Stomach (tissue), 4 donors: Measurements from ENCODE around the gene PDE8A.

Experiments
- EP300 ChIP-seq: sonication (generic); formaldehyde crosslinking; IDR thresholded peaks from one replicate; pipeline ENCODE4 v1.6.1; 2017; ENCODE audit warnings: antibody characterized with exemption
- POLR2A ChIP-seq, 4 donors: fragments of 450-650 bp; IDR thresholded peaks; one replicate each; pipeline ENCODE4 v1.6.1; 2016; ENCODE audit warnings: antibody characterized with exemption in 4 of 4, control low read depth in 2 of 4, mild to moderate bottlenecking in 1 of 4, moderate library complexity in 1 of 4
- POLR2AphosphoS5 ChIP-seq, 3 donors: sonication (generic); formaldehyde crosslinking; IDR thresholded peaks; one replicate each; pipeline ENCODE4 v1.6.1; 2016; ENCODE audit warnings: antibody characterized with exemption in 3 of 3
- TF ChIP-seq, protein P1 (sequence below), 7 experiments: fragments of 450-650 bp in 4 of 7; fragments of 200-600 bp in 3 of 7; sonication (generic) in 3 of 7; IDR thresholded peaks; one replicate each; pipeline ENCODE4 v1.5.1; 2016 to 2019; ENCODE audit warnings: antibody characterized with exemption in 7 of 7, control low read depth in 2 of 7, mild to moderate bottlenecking in 1 of 7

GRCh38 chr15:85071061-85071460 is 89.4 kb downstream of the PDE8A start:
- TF ChIP-seq, protein P1, sequence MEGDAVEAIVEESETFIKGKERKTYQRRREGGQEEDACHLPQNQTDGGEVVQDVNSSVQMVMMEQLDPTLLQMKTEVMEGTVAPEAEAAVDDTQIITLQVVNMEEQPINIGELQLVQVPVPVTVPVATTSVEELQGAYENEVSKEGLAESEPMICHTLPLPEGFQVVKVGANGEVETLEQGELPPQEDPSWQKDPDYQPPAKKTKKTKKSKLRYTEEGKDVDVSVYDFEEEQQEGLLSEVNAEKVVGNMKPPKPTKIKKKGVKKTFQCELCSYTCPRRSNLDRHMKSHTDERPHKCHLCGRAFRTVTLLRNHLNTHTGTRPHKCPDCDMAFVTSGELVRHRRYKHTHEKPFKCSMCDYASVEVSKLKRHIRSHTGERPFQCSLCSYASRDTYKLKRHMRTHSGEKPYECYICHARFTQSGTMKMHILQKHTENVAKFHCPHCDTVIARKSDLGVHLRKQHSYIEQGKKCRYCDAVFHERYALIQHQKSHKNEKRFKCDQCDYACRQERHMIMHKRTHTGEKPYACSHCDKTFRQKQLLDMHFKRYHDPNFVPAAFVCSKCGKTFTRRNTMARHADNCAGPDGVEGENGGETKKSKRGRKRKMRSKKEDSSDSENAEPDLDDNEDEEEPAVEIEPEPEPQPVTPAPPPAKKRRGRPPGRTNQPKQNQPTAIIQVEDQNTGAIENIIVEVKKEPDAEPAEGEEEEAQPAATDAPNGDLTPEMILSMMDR (IDR thresholded peaks at IDR 0.05) = no peak
- TF ChIP-seq POLR2A (IDR thresholded peaks at IDR 0.05) (no peak), POLR2AphosphoS5 (IDR thresholded peaks at IDR 0.05) (no peak), EP300 (no peak)
